CD4-positive, alpha-beta T cell (primary cell): ENCODE data around the gene CSNK1G1. TPM values are rescaled to one million over a fixed set of nuclear protein-coding genes. Genes with fewer than 3 reads are reported as not detected.
A peak's percentile ranks its signal among the peaks of the same experiment; 100 is the strongest.

Experiments used
- ATAC-seq: fragments of 200-7000 bp; cut with Tn5 transposase; one replicate; pipeline ENCODE4 v1.10.0; 2022; ENCODE audit warnings: mild to moderate bottlenecking; ENCODE audit not compliant: poor library complexity
- CTCF ChIA-PET: fragments of 350-600 bp; sonication (Branson Sonifier 250); formaldehyde crosslinking; loops from one replicate; lab custom pipeline; 2021; ENCODE audit warnings: antibody characterized with exemption, inconsistent platforms; lab: Charles Lee
- POLR2A ChIA-PET: fragments of 350-600 bp; sonication (Branson Sonifier 250); formaldehyde crosslinking; loops from one replicate; lab custom pipeline; 2021; ENCODE audit warnings: antibody characterized with exemption, inconsistent platforms; lab: Charles Lee
- DNase-seq, 14 experiments: peaks; one replicate each; pipeline ENCODE4 v3.0.0-alpha.2; 2013 to 2020; ENCODE audit warnings: mixed read lengths in 2 of 14
- H3K27ac ChIP-seq, 2 donors: one replicate each; pipeline versions ENCODE4 v1.5.1 to v1.7.0; 2013; ENCODE audit warnings: low read length in 2 of 2, low read depth in 1 of 2, mild to moderate bottlenecking in 1 of 2
- H3K27me3 ChIP-seq, 2 experiments: 1 replicate in 1 of 2; 2 replicates in 1 of 2; pipeline versions ENCODE4 v1.6.1 to v1.7.0; 2013; ENCODE audit warnings: low read length in 2 of 2, control low read depth in 1 of 2, mild to moderate bottlenecking in 1 of 2, moderate library complexity in 1 of 2; ENCODE audit not compliant: insufficient read depth in 2 of 2, control insufficient read depth in 1 of 2
- H3K36me3 ChIP-seq: one replicate; pipeline ENCODE4 v1.6.1; 2013; ENCODE audit warnings: low read length, control low read depth; ENCODE audit not compliant: insufficient read depth
- H3K4me1 ChIP-seq: one replicate; pipeline ENCODE4 v1.6.1; 2013; ENCODE audit warnings: low read length, control low read depth; ENCODE audit not compliant: insufficient read depth
- H3K4me3 ChIP-seq: one replicate; pipeline ENCODE4 v1.5.1; 2013; ENCODE audit warnings: mild to moderate bottlenecking, low read length, moderate library complexity
- H3K9me3 ChIP-seq, 2 experiments: 1 replicate in 1 of 2; 2 replicates in 1 of 2; pipeline versions ENCODE4 v1.6.1 to v1.7.0; 2013; ENCODE audit warnings: low read length in 2 of 2, mild to moderate bottlenecking in 2 of 2, control low read depth in 1 of 2, moderate library complexity in 1 of 2; ENCODE audit not compliant: control insufficient read depth in 1 of 2, insufficient read depth in 1 of 2
- H3K27ac Mint-ChIP-seq: one replicate; pipeline ENCODE4 v1.8.0; 2020; ENCODE audit warnings: mixed read lengths
- H3K27me3 Mint-ChIP-seq: one replicate; pipeline ENCODE4 v1.8.0; 2021; ENCODE audit warnings: mixed read lengths
- H3K36me3 Mint-ChIP-seq: one replicate; pipeline ENCODE4 v1.8.0; 2021; ENCODE audit warnings: low read depth, mixed read lengths
- H3K4me1 Mint-ChIP-seq: one replicate; pipeline ENCODE4 v1.8.0; 2021; ENCODE audit warnings: low read depth, mixed read lengths
- H3K4me3 Mint-ChIP-seq: one replicate; pipeline ENCODE4 v1.8.0; 2020; ENCODE audit warnings: mild to moderate bottlenecking, mixed read lengths
- H3K9me3 Mint-ChIP-seq: one replicate; pipeline ENCODE4 v1.8.0; 2020; ENCODE audit warnings: mixed read lengths
- intact Hi-C, 2 experiments: fragments of 100-400 bp; cut with DNase I in 1 of 2; cut with micrococcal nuclease in 1 of 2; formaldehyde crosslinking; loops; one replicate each; pipeline versions ENCODE4 v1.15.1 to v1.9.0; 2023 to 2025; cut with DNase I, micrococcal nuclease
- total RNA-seq, 174 experiments: library from RNA in 2 of 174; stranded (reverse) in 2 of 174; gene quantifications; one replicate each; pipeline ENCODE4 v1.2.3 and lab custom pipeline; 2021 to 2026
- TF ChIP-seq, protein P1 (sequence below): fragments of 200-600 bp; IDR thresholded peaks from one replicate; pipeline ENCODE4 v1.8.0; 2022; ENCODE audit warnings: antibody characterized with exemption, mild to moderate bottlenecking

CSNK1G1 gene
- total RNA-seq, 2 experiments from 2014 or later: 12.2 to 13.7 TPM

DNA sequence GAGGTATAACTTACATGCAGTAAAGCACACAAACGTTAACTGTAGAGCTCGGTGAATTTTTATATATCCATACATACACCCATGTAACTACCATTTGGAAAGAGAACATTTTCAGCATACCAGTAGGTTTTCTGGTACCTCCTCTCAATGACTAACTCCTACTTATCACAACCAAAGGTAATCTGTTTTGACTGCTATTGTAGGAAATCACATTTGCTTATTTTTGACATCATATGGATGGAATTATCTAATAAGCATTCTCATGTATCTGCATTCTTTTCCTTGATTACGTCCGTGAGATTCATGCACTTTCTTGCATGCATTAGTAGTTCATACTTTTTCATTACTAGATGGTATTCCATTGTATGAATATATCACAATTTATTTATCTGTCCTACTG is 76.8 kb downstream of the CSNK1G1 start:
- H3K4me3 Mint-ChIP-seq: no peak overlapping the region
- Histone ChIP-seq H3K4me1 (no peaks in the 10 kb centered on the region), H3K27me3 (no peaks in the 10 kb centered on the region), H3K9me3 (no peaks in the 10 kb centered on the region), H3K4me3 (no peak overlapping the region), H3K36me3 (no peaks in the 10 kb centered on the region), H3K27ac (no peak overlapping the region)
- H3K4me1 Mint-ChIP-seq: peaks cover 25% of the 10 kb centered on the region
- no peaks in the 10 kb centered on the region for H3K9me3 Mint-ChIP-seq
- peaks cover 9% of the 10 kb centered on the region for H3K36me3 Mint-ChIP-seq
- TF ChIP-seq, protein P1, sequence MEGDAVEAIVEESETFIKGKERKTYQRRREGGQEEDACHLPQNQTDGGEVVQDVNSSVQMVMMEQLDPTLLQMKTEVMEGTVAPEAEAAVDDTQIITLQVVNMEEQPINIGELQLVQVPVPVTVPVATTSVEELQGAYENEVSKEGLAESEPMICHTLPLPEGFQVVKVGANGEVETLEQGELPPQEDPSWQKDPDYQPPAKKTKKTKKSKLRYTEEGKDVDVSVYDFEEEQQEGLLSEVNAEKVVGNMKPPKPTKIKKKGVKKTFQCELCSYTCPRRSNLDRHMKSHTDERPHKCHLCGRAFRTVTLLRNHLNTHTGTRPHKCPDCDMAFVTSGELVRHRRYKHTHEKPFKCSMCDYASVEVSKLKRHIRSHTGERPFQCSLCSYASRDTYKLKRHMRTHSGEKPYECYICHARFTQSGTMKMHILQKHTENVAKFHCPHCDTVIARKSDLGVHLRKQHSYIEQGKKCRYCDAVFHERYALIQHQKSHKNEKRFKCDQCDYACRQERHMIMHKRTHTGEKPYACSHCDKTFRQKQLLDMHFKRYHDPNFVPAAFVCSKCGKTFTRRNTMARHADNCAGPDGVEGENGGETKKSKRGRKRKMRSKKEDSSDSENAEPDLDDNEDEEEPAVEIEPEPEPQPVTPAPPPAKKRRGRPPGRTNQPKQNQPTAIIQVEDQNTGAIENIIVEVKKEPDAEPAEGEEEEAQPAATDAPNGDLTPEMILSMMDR: no peak
- ChIA-PET POLR2A (no interaction called here), CTCF (no interaction called here)
- H3K27me3 Mint-ChIP-seq: no peaks in the 10 kb centered on the region
- no peak for ATAC-seq
- H3K27ac Mint-ChIP-seq: no peak overlapping the region
- intact Hi-C loops: no loop called here
- DNase-seq: no peak

DNA sequence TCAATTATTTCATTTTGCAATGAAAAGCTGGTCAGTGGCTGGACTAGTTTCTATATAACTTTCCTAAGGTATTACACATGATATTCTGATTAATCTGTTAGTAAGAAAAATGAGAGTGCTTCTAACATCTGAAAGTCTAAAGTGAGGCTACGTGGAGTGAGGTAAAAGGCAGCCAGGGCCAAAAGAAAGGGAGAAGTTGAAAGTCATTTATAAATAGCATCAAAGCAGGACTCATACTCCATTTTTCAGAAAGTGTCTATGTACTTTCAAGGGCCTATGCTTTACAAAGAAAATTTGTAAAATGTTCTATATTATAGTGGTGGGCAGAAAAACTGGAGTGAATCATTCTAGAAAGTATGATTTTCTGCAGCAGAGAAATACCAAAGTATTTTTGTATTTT is 80.0 kb downstream of the CSNK1G1 start:
- Mint-ChIP-seq H3K36me3 (peaks cover 15% of the 10 kb centered on the region), H3K27ac (no peak overlapping the region), H3K4me3 (no peak overlapping the region), H3K4me1 (peaks cover 33% of the 10 kb centered on the region), H3K9me3 (no peaks in the 10 kb centered on the region), H3K27me3 (no peaks in the 10 kb centered on the region)
- ATAC-seq: no peak
- TF ChIP-seq, protein P1: no peak
- Histone ChIP-seq H3K4me1 (no peaks in the 10 kb centered on the region), H3K9me3 (no peaks in the 10 kb centered on the region), H3K27ac (no peak overlapping the region), H3K4me3 (no peak overlapping the region), H3K27me3 (no peaks in the 10 kb centered on the region), H3K36me3 (no peaks in the 10 kb centered on the region)
- intact Hi-C loops: no loop called here
- no peak for DNase-seq
- ChIA-PET POLR2A (no interaction called here), CTCF (no interaction called here)

DNA sequence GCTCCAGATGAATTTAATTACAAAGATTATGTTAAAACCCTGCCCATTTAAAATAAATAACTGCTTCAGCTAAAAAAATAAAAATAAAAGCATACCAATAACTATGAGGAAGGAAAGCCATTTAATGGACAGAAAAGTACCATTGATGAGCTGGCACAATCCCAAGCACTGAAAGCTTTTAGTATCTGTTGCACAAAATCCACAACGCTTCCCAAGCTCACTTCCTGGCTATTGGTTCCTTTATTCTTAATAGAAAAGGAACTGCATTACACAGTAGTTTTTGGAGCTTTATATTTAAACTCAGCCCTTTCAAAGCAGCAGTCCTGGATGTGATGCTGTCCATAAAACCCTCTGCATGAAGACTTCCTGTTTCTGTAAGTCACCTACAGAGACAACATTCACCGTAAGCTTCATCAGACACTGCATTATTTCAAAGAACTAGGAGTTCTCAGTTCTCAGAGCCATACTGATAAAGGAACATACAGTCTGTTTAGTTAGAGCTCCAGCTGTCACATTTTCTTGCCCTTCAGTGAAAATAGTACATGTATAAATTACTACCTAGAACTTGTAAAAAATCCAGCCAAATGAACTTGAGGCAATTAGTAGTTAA is 81.5 kb downstream of the CSNK1G1 start:
- intact Hi-C loops: no loop called here
- no peaks in the 10 kb centered on the region for H3K27me3 Mint-ChIP-seq
- no peaks in the 10 kb centered on the region for H3K4me1 ChIP-seq
- no peaks in the 10 kb centered on the region for H3K27me3 ChIP-seq
- DNase-seq (peak in 1 of 14 experiments; percentile 11), ATAC-seq (no peak)
- ChIA-PET CTCF (interaction anchor here (1.6 kb wide), 1 partner anchor 9 kb away, joined by 9 read pairs; no protein-coding TSS in a partner anchor), POLR2A (no interaction called here)
- H3K36me3 ChIP-seq: no peaks in the 10 kb centered on the region
- no peak overlapping the region for H3K4me3 ChIP-seq
- H3K4me3 Mint-ChIP-seq: no peak overlapping the region
- no peak overlapping the region for H3K27ac Mint-ChIP-seq
- no peak overlapping the region for H3K27ac ChIP-seq
- TF ChIP-seq, protein P1: no peak
- H3K9me3 Mint-ChIP-seq: no peaks in the 10 kb centered on the region
- H3K4me1 Mint-ChIP-seq: peaks cover 33% of the 10 kb centered on the region
- no peaks in the 10 kb centered on the region for H3K9me3 ChIP-seq
- peaks cover 20% of the 10 kb centered on the region for H3K36me3 Mint-ChIP-seq
